ENCODE data around the gene NR6A1. TPM values are rescaled to one million over a fixed set of nuclear protein-coding genes. Genes with fewer than 3 reads are reported as not detected.

NR6A1 gene
- total RNA-seq, 2 experiments from 2014 or later = 0.28 to 0.76 TPM

GRCh38 chr9:124611106-124611505 lies 160.0 kb downstream of the NR6A1 start:
- CTCF ChIA-PET = interaction anchor here (1.0 kb wide), 1 partner anchor 60 kb away, joined by 3 read pairs; no protein-coding TSS in a partner anchor
- POLR2A ChIA-PET = no interaction called here
- no peak for DNase-seq
- Mint-ChIP-seq H3K36me3 (ENCODE audit: low read depth) (no peaks in the 10 kb centered on the region), H3K4me3 (no peak overlapping the region), H3K27ac (no peak overlapping the region), H3K9me3 (no peaks in the 10 kb centered on the region), H3K27me3 (peaks cover 30% of the 10 kb centered on the region), H3K4me1 (no peaks in the 10 kb centered on the region)

GRCh38 chr9:124606027-124606426 lies 165.1 kb downstream of the NR6A1 start:
- no peaks in the 10 kb centered on the region for H3K36me3 Mint-ChIP-seq (ENCODE audit: low read depth)
- no peak overlapping the region for H3K27ac Mint-ChIP-seq
- no peak overlapping the region for H3K4me3 Mint-ChIP-seq
- DNase-seq = no peak
- CTCF ChIA-PET = no interaction called here
- POLR2A ChIA-PET = no interaction called here
- no peaks in the 10 kb centered on the region for H3K9me3 Mint-ChIP-seq
- H3K27me3 Mint-ChIP-seq = peaks cover 34% of the 10 kb centered on the region
- H3K4me1 Mint-ChIP-seq = no peaks in the 10 kb centered on the region

DNA sequence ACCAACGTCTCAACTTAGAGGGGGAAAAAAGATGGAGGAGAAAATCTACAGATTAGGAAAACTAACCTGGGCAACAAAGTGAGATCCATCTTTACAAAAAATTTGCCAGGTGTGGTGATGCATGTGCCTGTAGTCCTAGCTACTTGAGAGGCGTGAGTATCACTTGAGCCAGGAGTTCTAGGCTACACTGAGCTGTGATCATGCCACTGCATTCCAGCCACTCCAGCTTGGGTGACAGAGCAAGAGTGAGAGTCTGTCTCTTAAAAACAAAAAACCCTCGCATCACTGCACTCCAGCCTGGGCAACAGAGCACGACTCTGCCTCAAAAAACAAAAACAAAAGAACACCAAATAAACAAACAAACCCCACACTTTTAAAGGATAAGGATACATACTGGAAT lies 165.9 kb downstream of the NR6A1 start:
- Mint-ChIP-seq H3K36me3 (ENCODE audit: low read depth) (no peaks in the 10 kb centered on the region), H3K27me3 (peaks cover 33% of the 10 kb centered on the region), H3K27ac (no peak overlapping the region), H3K4me3 (no peak overlapping the region), H3K9me3 (no peaks in the 10 kb centered on the region), H3K4me1 (no peaks in the 10 kb centered on the region)
- POLR2A ChIA-PET = no interaction called here
- CTCF ChIA-PET = no interaction called here
- no peak for DNase-seq

DNA sequence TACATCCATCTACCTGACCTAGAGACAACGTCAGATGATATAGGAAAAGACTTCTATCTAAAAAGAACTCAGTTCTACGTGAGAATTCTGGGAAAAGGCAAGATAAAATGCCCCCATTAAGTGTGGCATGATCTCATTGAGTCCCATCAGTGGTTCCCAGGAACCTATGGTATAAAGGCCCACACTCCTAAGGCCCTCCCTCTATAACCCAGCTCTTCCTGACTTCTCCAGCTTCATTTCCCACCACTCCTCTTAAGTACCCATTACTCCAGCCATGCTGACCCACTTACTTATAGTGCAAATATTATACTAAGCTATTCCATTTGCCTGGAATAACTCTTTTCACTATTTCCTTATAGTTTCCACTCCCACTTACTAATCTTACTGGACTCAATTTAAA lies 168.5 kb downstream of the NR6A1 start:
- peaks cover 15% of the 10 kb centered on the region for H3K27me3 Mint-ChIP-seq
- no peaks in the 10 kb centered on the region for H3K4me1 Mint-ChIP-seq
- H3K4me3 Mint-ChIP-seq = no peak overlapping the region
- H3K9me3 Mint-ChIP-seq = no peaks in the 10 kb centered on the region
- H3K36me3 Mint-ChIP-seq (ENCODE audit: low read depth) = no peaks in the 10 kb centered on the region
- POLR2A ChIA-PET = no interaction called here
- no peak overlapping the region for H3K27ac Mint-ChIP-seq
- no peak for DNase-seq
- CTCF ChIA-PET = interaction anchor here (1.1 kb wide), 1 partner anchor 15 kb away, joined by 3 read pairs; no protein-coding TSS in a partner anchor

GRCh38 chr9:124602204-124602603 lies 168.9 kb downstream of the NR6A1 start:
- Mint-ChIP-seq H3K36me3 (ENCODE audit: low read depth) (no peaks in the 10 kb centered on the region), H3K4me1 (no peaks in the 10 kb centered on the region), H3K4me3 (no peak overlapping the region), H3K27me3 (peaks cover 18% of the 10 kb centered on the region), H3K9me3 (no peaks in the 10 kb centered on the region), H3K27ac (no peak overlapping the region)
- ChIA-PET CTCF (interaction anchor here (1.1 kb wide), 1 partner anchor 15 kb away, joined by 3 read pairs; no protein-coding TSS in a partner anchor), POLR2A (no interaction called here)
- DNase-seq = no peak

DNA sequence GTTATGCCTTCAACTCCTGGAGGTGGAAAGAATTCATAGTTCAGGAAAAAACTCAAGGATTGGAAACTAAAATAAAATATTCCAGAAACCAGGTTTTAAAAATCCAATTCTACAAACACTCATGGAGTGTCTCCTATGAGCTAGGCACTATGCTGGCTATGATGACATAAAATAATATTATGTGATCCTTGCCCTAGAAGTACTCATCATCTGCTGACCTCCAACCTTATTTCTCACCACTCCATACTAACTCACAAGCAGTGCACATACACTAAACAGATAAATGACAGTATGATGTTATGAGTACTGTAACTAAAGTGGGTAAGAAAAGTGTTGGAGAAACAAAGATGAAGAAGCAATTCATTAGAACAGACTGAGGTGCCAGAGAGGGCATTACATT lies 170.7 kb downstream of the NR6A1 start:
- DNase-seq = no peak
- H3K27ac Mint-ChIP-seq = no peak overlapping the region
- peaks cover 25% of the 10 kb centered on the region for H3K27me3 Mint-ChIP-seq
- no peaks in the 10 kb centered on the region for H3K9me3 Mint-ChIP-seq
- no peaks in the 10 kb centered on the region for H3K4me1 Mint-ChIP-seq
- no peaks in the 10 kb centered on the region for H3K36me3 Mint-ChIP-seq (ENCODE audit: low read depth)
- POLR2A ChIA-PET = no interaction called here
- CTCF ChIA-PET = no interaction called here
- H3K4me3 Mint-ChIP-seq = no peak overlapping the region

- no peak overlapping the region for H3K4me3 Mint-ChIP-seq
- H3K9me3 Mint-ChIP-seq = no peaks in the 10 kb centered on the region
- DNase-seq = no peak
- H3K27ac Mint-ChIP-seq = no peak overlapping the region
- peaks cover 25% of the 10 kb centered on the region for H3K27me3 Mint-ChIP-seq
- ChIA-PET POLR2A (no interaction called here), CTCF (interaction anchor here (1.2 kb wide), 1 partner anchor 18 kb away, joined by 4 read pairs; no protein-coding TSS in a partner anchor)
- no peaks in the 10 kb centered on the region for H3K36me3 Mint-ChIP-seq (ENCODE audit: low read depth)
- H3K4me1 Mint-ChIP-seq = no peaks in the 10 kb centered on the region
These were observed 171.9 kb downstream of the NR6A1 start for GRCh38 chr9:124599121-124599795.

DNA sequence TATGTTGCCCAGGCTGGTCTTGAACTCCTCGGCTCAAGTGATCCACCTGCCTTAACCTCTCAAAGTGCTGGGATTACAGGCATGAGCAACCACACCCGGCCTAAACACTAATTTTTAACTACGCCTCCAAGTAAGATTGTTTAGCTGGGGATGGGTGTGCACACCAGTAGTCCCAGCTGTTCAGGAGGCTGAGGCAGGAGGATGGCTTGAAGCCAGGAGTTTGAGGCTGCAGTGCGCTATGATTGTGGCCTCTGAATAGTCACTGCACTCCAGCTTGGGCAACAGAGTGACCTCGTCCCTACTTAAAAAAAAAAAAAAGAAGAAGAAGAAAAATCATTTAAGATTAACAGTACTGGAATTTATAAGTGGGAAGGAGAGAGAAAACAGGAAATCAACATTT lies 173.1 kb downstream of the NR6A1 start:
- H3K27ac Mint-ChIP-seq = no peak overlapping the region
- CTCF ChIA-PET = interaction anchor here (0.9 kb wide), 2 partner anchors 19 to 164 kb away, joined by 3 to 6 read pairs; no protein-coding TSS in a partner anchor

DNA sequence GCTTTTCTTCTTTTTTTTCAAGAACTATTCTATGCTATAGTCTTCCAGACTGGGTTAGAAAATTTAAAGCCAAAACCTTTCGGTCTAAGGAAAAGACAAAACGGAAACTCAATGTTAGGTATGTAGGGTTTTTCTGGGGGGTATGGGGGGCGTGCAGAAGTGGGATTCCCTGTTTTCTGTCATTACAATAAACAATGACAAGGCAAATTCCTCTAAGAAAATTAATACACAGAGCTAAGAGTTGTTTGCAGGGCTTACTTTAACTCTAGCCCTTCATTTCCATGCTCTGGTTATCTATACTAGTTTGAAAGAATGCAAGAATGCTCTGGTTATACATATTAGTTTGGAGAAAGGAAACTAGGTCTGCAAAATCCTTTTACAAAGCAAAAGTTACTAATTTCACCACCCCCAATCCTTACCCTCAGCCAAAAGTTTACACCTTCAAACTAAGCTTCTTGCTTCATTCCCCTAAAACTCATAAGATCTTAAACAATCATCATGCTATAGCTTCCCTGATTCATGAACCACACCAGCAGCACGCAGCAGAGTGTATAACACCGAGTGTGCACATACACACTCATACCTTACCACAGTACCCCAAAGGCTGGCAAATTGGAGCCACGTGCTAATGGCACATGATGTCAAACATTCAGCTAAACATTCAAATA lies 174.8 kb downstream of the NR6A1 start:
- H3K4me3 Mint-ChIP-seq = no peak overlapping the region
- H3K27ac Mint-ChIP-seq = no peak overlapping the region
- H3K9me3 Mint-ChIP-seq = no peaks in the 10 kb centered on the region
- no peaks in the 10 kb centered on the region for H3K4me1 Mint-ChIP-seq
- H3K27me3 Mint-ChIP-seq = peaks cover 39% of the 10 kb centered on the region
- ChIA-PET CTCF (no interaction called here), POLR2A (no interaction called here)
- H3K36me3 Mint-ChIP-seq (ENCODE audit: low read depth) = no peaks in the 10 kb centered on the region
- DNase-seq = no peak

More for the DNA sequence above, 173.1 kb downstream of the NR6A1 start:
- H3K4me1 Mint-ChIP-seq = no peaks in the 10 kb centered on the region
- H3K9me3 Mint-ChIP-seq = no peaks in the 10 kb centered on the region
- no peak for DNase-seq
- peaks cover 33% of the 10 kb centered on the region for H3K27me3 Mint-ChIP-seq
- POLR2A ChIA-PET = no interaction called here
- H3K4me3 Mint-ChIP-seq = no peak overlapping the region
- H3K36me3 Mint-ChIP-seq (ENCODE audit: low read depth) = no peaks in the 10 kb centered on the region

- H3K36me3 Mint-ChIP-seq (ENCODE audit: low read depth) = no peaks in the 10 kb centered on the region
- H3K27me3 Mint-ChIP-seq = peaks cover 44% of the 10 kb centered on the region
- ChIA-PET CTCF (interaction anchor here (1.1 to 1.4 kb wide), 2 partner anchors 11 to 21 kb away, joined by 3 read pairs; no protein-coding TSS in a partner anchor), POLR2A (no interaction called here)
- no peak overlapping the region for H3K4me3 Mint-ChIP-seq
- H3K4me1 Mint-ChIP-seq = no peaks in the 10 kb centered on the region
- no peak overlapping the region for H3K27ac Mint-ChIP-seq
- DNase-seq = no peak
- H3K9me3 Mint-ChIP-seq = no peaks in the 10 kb centered on the region
These were observed 175.4 kb downstream of the NR6A1 start for GRCh38 chr9:124595743-124596142.

- ChIA-PET CTCF (interaction anchor here (1.0 to 1.4 kb wide), 3 partner anchors 9 to 50 kb away, joined by 3 read pairs; no protein-coding TSS in a partner anchor), POLR2A (no interaction called here)
- no peak for DNase-seq
- Mint-ChIP-seq H3K27ac (no peak overlapping the region), H3K36me3 (ENCODE audit: low read depth) (no peaks in the 10 kb centered on the region), H3K27me3 (peaks cover 42% of the 10 kb centered on the region), H3K4me1 (no peaks in the 10 kb centered on the region), H3K4me3 (no peak overlapping the region), H3K9me3 (no peaks in the 10 kb centered on the region)
These were observed 176.4 kb downstream of the NR6A1 start for GRCh38 chr9:124594673-124595072.

- H3K4me1 Mint-ChIP-seq = no peaks in the 10 kb centered on the region
- H3K27ac Mint-ChIP-seq = no peak overlapping the region
- ChIA-PET CTCF (interaction anchor here (1.0 to 1.1 kb wide), 2 partner anchors 10 to 50 kb away, joined by 3 to 4 read pairs; no protein-coding TSS in a partner anchor), POLR2A (no interaction called here)
- no peaks in the 10 kb centered on the region for H3K36me3 Mint-ChIP-seq (ENCODE audit: low read depth)
- H3K9me3 Mint-ChIP-seq = no peaks in the 10 kb centered on the region
- DNase-seq = no peak
- H3K27me3 Mint-ChIP-seq = peaks cover 42% of the 10 kb centered on the region
- no peak overlapping the region for H3K4me3 Mint-ChIP-seq
These were observed 176.9 kb downstream of the NR6A1 start for GRCh38 chr9:124594225-124594624.

GRCh38 chr9:124593651-124594058 lies 177.5 kb downstream of the NR6A1 start:
- no peaks in the 10 kb centered on the region for H3K36me3 Mint-ChIP-seq (ENCODE audit: low read depth)
- no peak overlapping the region for H3K27ac Mint-ChIP-seq
- peaks cover 41% of the 10 kb centered on the region for H3K27me3 Mint-ChIP-seq
- no peaks in the 10 kb centered on the region for H3K9me3 Mint-ChIP-seq
- no peaks in the 10 kb centered on the region for H3K4me1 Mint-ChIP-seq
- no peak for DNase-seq
- ChIA-PET POLR2A (no interaction called here), CTCF (interaction anchor here (1.0 to 1.1 kb wide), 2 partner anchors 10 to 51 kb away, joined by 3 to 4 read pairs; no protein-coding TSS in a partner anchor)
- no peak overlapping the region for H3K4me3 Mint-ChIP-seq

Data from activated CD4-positive, alpha-beta memory T cell treated with anti-CD3 and anti-CD28 coated beads, Interleukin-2, amount 10 ng/mL, durations not matched to agents 7 days and 5 days (primary cell).